HL-60 (cell line): ENCODE results near the gene HSPA12A.

Experiments
- GABPA ChIP-seq: IDR thresholded peaks from 2 replicates; pipeline ENCODE4 v1.6.1; 2012; ENCODE audit warnings: low read depth
- TF ChIP-seq, protein P1 (sequence below): IDR thresholded peaks from one replicate; pipeline ENCODE4 v1.5.1; 2011; ENCODE audit warnings: low read length, control low read depth, inconsistent platforms; ENCODE audit not compliant: insufficient read depth

DNA sequence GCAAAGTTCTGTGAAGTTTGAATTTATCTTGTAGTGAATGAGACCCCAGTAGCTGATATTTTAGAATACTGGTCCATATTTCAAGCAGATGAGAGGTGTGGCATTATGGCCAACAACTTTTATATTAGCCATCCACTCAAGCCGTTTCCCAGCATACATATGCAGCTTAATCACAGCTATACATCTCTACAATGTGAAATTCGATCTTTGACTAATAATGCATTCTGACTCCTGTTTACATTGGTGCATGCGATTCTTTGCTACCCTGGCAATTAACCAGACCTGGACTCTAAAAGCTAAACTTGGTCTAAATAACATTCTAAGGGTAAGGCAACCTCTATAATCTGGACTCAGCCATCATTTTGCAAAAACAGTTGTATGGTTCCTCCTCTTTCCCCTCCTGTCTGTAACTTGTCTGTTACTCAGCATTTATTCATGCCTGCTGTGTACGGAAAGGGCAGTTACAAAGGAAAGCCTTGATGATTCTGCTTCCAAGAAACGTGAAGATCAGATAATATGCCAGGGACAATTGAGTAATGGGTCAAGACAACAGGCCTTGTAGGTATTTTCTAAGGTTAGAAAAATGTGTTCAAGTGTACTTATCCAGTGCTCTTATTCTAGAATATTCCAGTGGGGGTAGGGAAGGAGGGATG, 71.0 kb downstream of the HSPA12A start:
- TF ChIP-seq, protein P1, sequence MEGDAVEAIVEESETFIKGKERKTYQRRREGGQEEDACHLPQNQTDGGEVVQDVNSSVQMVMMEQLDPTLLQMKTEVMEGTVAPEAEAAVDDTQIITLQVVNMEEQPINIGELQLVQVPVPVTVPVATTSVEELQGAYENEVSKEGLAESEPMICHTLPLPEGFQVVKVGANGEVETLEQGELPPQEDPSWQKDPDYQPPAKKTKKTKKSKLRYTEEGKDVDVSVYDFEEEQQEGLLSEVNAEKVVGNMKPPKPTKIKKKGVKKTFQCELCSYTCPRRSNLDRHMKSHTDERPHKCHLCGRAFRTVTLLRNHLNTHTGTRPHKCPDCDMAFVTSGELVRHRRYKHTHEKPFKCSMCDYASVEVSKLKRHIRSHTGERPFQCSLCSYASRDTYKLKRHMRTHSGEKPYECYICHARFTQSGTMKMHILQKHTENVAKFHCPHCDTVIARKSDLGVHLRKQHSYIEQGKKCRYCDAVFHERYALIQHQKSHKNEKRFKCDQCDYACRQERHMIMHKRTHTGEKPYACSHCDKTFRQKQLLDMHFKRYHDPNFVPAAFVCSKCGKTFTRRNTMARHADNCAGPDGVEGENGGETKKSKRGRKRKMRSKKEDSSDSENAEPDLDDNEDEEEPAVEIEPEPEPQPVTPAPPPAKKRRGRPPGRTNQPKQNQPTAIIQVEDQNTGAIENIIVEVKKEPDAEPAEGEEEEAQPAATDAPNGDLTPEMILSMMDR, result no peak
- TF ChIP-seq GABPA, result no peak
